HG02642 (cell line): Measurements from ENCODE around the gene IL36RN.

Experiments used
- ATAC-seq: cut with Tn5 transposase; IDR thresholded peaks from one replicate; pipeline ENCODE4 v1.9.1; 2021; ENCODE audit warnings: mild to moderate bottlenecking; ENCODE audit not compliant: unreplicated experiment, poor library complexity

IL36RN gene

GRCh38 chr2:113041871-113042270, 17.1 kb upstream of the IL36RN start:
- no peak for ATAC-seq

GRCh38 chr2:113046465-113046864, 12.5 kb upstream of the IL36RN start:
- no peak for ATAC-seq

- no peak for ATAC-seq
Measured at GRCh38 chr2:113050921-113051895, 7.8 kb upstream of the IL36RN start.

GRCh38 chr2:113052396-113052917, 6.5 kb upstream of the IL36RN start, which contains the start of gene IL36B:
IL36B (minus strand) TSS chr2:113052867.
- ATAC-seq = no peak

- ATAC-seq = no peak
Measured at GRCh38 chr2:113053666-113054065, 5.3 kb upstream of the IL36RN start.

GRCh38 chr2:113054066-113054465, 4.9 kb upstream of the IL36RN start:
- ATAC-seq = no peak

GRCh38 chr2:113056521-113056920, 2.5 kb upstream of the IL36RN start:
- no peak for ATAC-seq

GRCh38 chr2:113057117-113057516, 1.9 kb upstream of the IL36RN start:
- no peak for ATAC-seq

- ATAC-seq = no peak
Measured at GRCh38 chr2:113058411-113058994, 495 bp upstream of the IL36RN start.

GRCh38 chr2:113060396-113060795, 1.4 kb downstream of the IL36RN start:
- no peak for ATAC-seq

GRCh38 chr2:113060796-113061195, 1.8 kb downstream of the IL36RN start:
- ATAC-seq = no peak

GRCh38 chr2:113061241-113061640, 2.2 kb downstream of the IL36RN start:
- no peak for ATAC-seq

GRCh38 chr2:113061896-113062770, 3.1 kb downstream of the IL36RN start:
- ATAC-seq = no peak

GRCh38 chr2:113064281-113064680, 5.3 kb downstream of the IL36RN start:
- no peak for ATAC-seq

- no peak for ATAC-seq
Measured at GRCh38 chr2:113064898-113065297, 5.9 kb downstream of the IL36RN start.

GRCh38 chr2:113067681-113068080, 8.7 kb downstream of the IL36RN start, which contains the start of gene IL1F10:
IL1F10 (plus strand) TSS chr2:113067970; CDS start chr2:113072739, 4,769 bp downstream.
- ATAC-seq = no peak

GRCh38 chr2:113068249-113068648, 9.3 kb downstream of the IL36RN start:
- ATAC-seq = no peak

- no peak for ATAC-seq
Measured at GRCh38 chr2:113068706-113069485, 9.9 kb downstream of the IL36RN start.
